GM10847 (cell line): ENCODE results near the gene NUDT15.
A peak's percentile ranks its signal among the peaks of the same experiment; 100 is the strongest.

Experiments used
- POLR2A ChIP-seq: IDR thresholded peaks from 2 replicates; pipeline ENCODE4 v1.6.1; 2011; ENCODE audit not compliant: insufficient read length; ENCODE audit errors: extremely low read depth

Gene NUDT15

DNA sequence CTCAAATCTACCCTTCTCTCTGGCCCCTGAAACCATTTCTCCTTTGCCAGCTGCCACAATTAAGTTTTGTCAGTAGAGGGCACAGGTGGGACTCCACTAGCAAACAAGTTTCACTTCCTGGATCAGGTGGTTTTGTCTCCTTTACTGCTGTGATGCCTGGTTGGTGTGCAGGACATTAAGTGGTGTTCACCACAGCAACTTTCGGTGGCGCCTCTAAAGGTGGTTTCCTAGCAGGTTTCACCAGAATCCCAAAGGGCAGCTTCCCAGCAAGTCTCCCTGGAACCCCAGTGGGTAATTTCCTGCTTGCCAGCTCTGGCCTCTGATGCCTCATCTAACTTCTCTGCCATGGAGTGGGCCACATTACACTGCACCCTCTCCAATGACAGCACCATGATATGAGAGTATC lies 40.7 kb downstream of the NUDT15 start:
- no peak for TF ChIP-seq POLR2A

GRCh38 chr13:48081739-48082138 lies 44.2 kb downstream of the NUDT15 start:
- TF ChIP-seq POLR2A = no peak

DNA sequence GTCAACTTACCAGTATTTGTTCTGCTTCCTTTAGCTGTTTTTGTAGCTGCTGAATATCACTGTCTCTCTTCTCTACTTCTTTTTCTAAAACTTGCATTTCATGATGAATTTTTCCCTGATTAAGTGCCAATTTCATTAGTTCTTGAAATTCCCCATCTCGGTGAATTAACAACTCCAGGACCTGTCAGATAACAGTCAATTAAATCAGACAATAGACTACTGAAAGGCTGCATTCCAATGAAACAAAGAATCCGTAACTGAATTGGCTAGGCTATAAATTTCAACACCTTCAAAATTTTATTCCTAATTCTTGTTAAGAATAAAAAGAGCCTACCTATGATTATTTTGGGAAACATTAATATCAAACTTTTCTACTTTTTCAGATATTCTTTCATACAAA lies 48.7 kb downstream of the NUDT15 start:
- no peak for TF ChIP-seq POLR2A

GRCh38 chr13:48093588-48093987 lies 56.1 kb downstream of the NUDT15 start:
- no peak for TF ChIP-seq POLR2A

- TF ChIP-seq POLR2A = no peak
These were observed 56.9 kb downstream of the NUDT15 start for GRCh38 chr13:48094404-48094780.

DNA sequence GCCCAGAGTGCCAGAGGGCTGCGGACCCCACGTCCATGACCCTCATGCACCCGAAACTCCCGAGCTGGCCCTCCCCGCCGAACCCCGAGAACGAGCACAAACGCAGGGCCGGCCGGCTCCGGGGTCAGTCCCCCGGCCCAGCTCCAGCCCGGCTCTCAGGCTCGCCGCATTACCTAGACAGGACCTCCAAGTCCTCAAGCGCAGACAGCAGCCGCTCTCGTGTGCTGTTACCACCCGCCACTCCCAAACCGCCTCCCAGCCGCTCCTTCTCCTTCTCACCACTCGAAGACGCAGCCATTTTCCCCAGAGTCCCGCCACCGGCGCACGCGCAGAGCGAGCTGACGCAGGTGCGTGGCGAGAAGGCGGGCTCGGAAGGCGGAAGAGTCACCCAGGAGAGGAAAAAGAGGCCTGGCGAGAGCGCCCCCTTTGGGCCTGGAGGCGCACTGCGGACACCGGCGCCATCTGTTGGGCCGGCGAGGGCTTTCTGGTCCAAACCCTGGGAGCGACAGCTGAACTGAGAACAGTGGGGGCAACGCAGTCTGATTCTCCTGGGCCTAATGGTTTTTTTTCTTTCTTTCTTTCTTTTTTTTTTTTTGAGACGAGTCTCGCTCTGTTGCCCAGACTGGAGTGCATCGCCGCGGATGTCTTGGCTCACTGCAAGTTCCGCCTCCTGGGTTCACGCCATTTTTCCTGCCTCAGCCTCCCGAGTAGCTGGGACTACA lies 57.4 kb downstream of the NUDT15 start, which contains the start of gene MED4:
TSS of gene MED4 (minus strand) at position 324 of the 722 bp plus-strand sequence. CDS start at position 298, 26 bp downstream.
- TF ChIP-seq POLR2A = peak; percentile 87

- TF ChIP-seq POLR2A = no peak
These were observed 59.1 kb downstream of the NUDT15 start for GRCh38 chr13:48096670-48097069.
